ENCODE results near the gene JUND. TPM values are rescaled to one million over a fixed set of nuclear protein-coding genes. Genes with fewer than 3 reads are reported as not detected.

Gene JUND
- total RNA-seq, 3 donors from 2014 or later = 232 to 244 (median 242) TPM

DNA sequence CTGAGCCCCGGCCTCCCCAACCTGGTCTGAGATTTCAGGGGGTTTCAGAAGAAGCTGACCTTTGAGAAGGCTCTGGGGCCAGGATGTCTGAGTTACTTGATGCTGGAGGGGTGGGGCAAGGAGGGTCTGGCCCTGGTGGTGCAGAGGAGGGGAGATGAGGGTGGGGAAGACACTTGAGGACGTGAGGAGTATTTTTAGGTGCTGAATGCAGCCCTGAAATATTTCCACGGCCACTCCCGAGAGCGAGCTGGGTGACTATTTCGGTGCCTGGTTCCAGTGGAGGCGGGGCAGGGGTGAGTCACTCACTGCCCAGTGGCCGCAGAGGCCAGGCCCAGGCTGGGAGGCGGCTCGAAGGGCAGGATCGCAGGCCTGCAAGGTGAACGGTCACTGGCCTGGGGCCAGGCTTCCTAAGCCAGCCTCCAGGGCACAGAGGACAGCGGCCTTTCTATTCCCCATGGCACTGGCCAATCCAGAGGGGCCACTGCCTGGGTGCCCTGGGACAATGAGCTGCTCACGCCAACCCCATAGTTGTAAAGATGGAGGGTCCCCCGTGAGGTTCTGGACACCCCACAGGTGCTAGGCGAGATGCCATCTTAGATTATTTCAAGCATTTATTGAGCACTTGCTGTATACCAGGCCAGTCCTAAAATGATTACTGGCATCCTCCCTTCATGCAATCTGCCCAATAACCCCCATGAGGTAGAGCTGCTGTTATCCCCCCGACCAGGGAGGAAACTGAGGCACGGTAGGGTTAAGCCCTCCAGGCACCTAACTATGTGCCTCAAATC lies 19.7 kb upstream of the JUND start:
- peaks cover 1% of the 10 kb centered on the region for H3K36me3 Mint-ChIP-seq (ENCODE audit: insufficient read depth)
- DNase-seq = no peak
- no peak for ATAC-seq
- H3K4me1 Mint-ChIP-seq (ENCODE audit: low read depth) = peaks cover 52% of the 10 kb centered on the region
- no peaks in the 10 kb centered on the region for H3K27me3 Mint-ChIP-seq (ENCODE audit: low read depth)
- H3K9me3 Mint-ChIP-seq = no peaks in the 10 kb centered on the region
- H3K4me3 Mint-ChIP-seq = no peak overlapping the region

DNA sequence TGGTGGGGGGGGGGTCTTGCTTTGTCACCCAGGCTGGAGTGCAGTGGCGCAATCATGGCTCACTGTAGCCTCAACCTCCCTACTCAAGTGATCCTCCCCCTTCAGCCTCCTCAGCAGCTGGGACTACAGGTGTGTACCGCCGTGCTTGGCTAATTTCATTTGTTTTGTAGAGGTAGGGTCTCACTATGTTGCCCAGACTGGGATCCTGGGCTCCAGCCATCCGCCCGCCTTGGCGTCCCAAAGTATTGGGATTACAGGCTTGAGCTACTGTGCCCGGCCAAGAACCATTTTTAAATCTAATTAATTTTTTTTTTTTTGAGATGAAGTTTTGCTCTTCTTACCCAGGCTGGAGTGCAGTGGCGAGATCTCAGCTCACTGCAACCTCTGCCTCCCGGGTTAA lies 18.2 kb upstream of the JUND start:
- peaks cover 47% of the 10 kb centered on the region for H3K4me1 Mint-ChIP-seq (ENCODE audit: low read depth)
- ATAC-seq = no peak
- H3K27me3 Mint-ChIP-seq (ENCODE audit: low read depth) = no peaks in the 10 kb centered on the region
- no peaks in the 10 kb centered on the region for H3K9me3 Mint-ChIP-seq
- H3K36me3 Mint-ChIP-seq (ENCODE audit: insufficient read depth) = peaks cover under 1% of the 10 kb centered on the region
- H3K4me3 Mint-ChIP-seq = no peak overlapping the region
- DNase-seq = no peak

DNA sequence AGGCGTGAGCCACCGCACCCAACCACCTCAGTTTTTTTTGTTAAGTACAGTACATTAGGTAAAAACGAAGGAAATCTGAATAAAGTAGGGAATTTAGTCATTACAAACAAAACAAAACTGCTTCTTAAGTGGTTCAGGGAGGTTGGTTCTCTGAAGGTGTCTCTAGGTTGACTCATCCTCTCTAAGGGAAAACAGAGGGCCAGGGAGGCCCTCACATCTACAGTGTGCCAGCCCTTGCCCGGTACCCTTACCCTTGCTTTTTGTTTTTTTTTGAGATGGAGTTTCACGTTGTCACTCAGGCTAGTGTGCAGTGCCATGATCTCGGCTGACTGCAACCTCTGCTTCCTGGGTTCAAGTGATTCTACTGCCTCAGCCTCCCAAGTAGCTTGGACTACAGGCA lies 17.2 kb upstream of the JUND start:
- no peaks in the 10 kb centered on the region for H3K36me3 Mint-ChIP-seq (ENCODE audit: insufficient read depth)
- DNase-seq (no peak), ATAC-seq (peak; percentile 76 to 77)
- H3K27me3 Mint-ChIP-seq (ENCODE audit: low read depth) = no peaks in the 10 kb centered on the region
- peaks cover 47% of the 10 kb centered on the region for H3K4me1 Mint-ChIP-seq (ENCODE audit: low read depth)
- H3K9me3 Mint-ChIP-seq = no peaks in the 10 kb centered on the region
- H3K4me3 Mint-ChIP-seq = no peak overlapping the region

DNA sequence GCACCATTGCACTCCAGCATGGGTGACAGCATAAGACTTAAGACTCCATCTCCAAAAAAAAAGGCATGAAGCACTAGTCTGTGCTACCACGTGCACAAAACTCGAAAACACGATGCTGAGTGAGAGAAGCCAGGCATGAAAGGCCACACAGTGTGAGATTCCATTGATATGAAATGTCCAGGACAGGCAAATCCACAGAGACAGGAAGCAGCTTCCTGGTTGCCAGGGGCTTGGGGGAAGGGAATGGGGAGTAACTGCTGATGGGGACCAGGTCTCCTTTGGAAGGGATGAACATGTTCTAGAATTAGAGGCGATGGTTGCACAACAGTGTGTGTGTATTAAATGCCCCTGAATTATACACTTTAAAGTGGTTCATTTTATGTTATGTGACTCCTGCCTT lies 15.9 kb upstream of the JUND start:
- no peaks in the 10 kb centered on the region for H3K27me3 Mint-ChIP-seq (ENCODE audit: low read depth)
- no peak for DNase-seq
- ATAC-seq = no peak
- H3K4me3 Mint-ChIP-seq = no peak overlapping the region
- H3K36me3 Mint-ChIP-seq (ENCODE audit: insufficient read depth) = no peaks in the 10 kb centered on the region
- H3K4me1 Mint-ChIP-seq (ENCODE audit: low read depth) = peaks cover 53% of the 10 kb centered on the region
- no peaks in the 10 kb centered on the region for H3K9me3 Mint-ChIP-seq

DNA sequence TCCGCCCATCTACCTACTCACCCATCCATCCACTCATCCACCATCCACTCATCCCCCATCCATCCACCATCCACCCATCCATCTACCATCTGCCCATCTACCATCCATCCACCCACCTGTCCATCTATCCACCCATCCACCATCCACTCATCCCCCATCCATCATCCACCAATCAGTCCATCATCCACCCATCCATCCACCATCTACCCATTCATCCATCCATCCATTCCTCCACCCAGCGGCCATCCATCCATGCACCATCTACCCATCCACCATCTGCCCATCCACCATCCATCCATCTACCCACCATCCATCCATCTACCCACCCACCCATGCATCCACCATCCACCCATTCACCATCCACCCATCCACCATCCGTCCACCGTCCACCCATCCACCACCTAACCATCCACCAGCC lies 13.6 kb upstream of the JUND start:
- no peak overlapping the region for H3K4me3 Mint-ChIP-seq
- no peaks in the 10 kb centered on the region for H3K9me3 Mint-ChIP-seq
- no peaks in the 10 kb centered on the region for H3K36me3 Mint-ChIP-seq (ENCODE audit: insufficient read depth)
- DNase-seq = no peak
- ATAC-seq = no peak
- peaks cover 61% of the 10 kb centered on the region for H3K4me1 Mint-ChIP-seq (ENCODE audit: low read depth)
- no peaks in the 10 kb centered on the region for H3K27me3 Mint-ChIP-seq (ENCODE audit: low read depth)

DNA sequence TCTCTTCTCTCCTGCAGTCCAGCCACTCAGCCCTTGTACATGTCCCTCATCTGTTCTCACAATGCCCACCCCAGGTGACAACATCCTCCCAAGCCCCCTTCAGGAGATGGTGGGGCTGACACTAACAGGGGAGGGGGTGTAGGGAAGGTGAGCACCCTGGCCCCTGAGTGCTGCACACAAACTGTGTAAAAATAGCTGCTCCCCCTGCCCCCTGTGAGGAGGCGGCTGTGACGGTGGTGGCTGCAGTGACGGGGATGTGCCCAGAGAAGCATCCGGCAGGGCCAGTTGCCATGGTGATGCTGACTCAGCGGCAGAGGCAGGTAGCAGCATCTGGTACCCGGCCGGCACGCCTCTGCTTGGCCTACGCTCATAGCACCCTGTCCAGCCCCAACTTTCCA lies 13.0 kb upstream of the JUND start:
- Mint-ChIP-seq H3K4me1 (ENCODE audit: low read depth) (peaks cover 67% of the 10 kb centered on the region), H3K9me3 (no peaks in the 10 kb centered on the region), H3K36me3 (ENCODE audit: insufficient read depth) (no peaks in the 10 kb centered on the region), H3K27me3 (ENCODE audit: low read depth) (no peaks in the 10 kb centered on the region), H3K4me3 (peak overlapping the region; percentile 88)
- ATAC-seq (peak; percentile 27 to 38), DNase-seq (peak; percentile 94)

DNA sequence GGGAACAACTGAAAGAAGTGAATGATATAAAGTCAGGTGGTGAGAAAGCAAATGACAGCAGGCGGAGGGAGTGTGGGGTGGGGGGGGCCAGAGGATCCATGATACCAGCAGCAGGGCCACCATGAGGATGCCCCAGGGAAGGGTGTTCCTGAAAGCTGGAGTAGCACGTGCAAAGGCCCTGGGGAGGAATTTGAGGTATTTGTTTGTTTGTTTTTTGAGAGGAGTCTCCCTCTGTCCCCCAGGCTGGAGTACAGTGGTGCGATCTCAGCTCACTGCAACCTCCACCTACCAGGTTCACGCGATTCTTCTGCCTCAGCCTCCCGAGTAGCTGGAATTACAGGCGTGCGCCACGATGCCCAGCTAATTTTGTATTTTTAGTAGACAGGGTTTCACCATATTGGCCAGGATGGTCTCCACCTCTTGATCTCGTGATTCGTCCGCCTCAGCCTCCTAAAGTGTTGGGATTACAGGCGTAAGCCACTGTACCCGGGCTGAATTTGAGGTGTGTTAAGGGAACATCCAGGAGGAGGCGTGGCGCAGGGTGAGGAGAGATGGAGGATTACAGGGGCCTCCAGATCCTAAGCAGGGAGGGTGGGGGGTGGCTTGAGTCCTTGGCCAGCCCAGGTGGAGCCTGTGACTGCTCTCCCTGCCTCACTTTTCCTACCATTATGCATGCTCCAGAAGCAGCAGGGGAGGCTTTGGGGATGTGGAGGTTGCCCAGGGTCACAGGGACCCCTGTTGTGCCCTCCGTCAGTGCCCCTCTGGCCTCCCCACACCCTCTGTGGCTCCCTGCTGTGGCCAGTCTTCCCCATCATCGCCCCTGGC lies 12.4 kb upstream of the JUND start:
- Mint-ChIP-seq H3K4me3 (peak overlapping the region; percentile 88), H3K4me1 (ENCODE audit: low read depth) (peaks cover 66% of the 10 kb centered on the region), H3K9me3 (no peaks in the 10 kb centered on the region), H3K36me3 (ENCODE audit: insufficient read depth) (no peaks in the 10 kb centered on the region), H3K27me3 (ENCODE audit: low read depth) (no peaks in the 10 kb centered on the region)
- no peak for DNase-seq
- ATAC-seq = no peak

DNA sequence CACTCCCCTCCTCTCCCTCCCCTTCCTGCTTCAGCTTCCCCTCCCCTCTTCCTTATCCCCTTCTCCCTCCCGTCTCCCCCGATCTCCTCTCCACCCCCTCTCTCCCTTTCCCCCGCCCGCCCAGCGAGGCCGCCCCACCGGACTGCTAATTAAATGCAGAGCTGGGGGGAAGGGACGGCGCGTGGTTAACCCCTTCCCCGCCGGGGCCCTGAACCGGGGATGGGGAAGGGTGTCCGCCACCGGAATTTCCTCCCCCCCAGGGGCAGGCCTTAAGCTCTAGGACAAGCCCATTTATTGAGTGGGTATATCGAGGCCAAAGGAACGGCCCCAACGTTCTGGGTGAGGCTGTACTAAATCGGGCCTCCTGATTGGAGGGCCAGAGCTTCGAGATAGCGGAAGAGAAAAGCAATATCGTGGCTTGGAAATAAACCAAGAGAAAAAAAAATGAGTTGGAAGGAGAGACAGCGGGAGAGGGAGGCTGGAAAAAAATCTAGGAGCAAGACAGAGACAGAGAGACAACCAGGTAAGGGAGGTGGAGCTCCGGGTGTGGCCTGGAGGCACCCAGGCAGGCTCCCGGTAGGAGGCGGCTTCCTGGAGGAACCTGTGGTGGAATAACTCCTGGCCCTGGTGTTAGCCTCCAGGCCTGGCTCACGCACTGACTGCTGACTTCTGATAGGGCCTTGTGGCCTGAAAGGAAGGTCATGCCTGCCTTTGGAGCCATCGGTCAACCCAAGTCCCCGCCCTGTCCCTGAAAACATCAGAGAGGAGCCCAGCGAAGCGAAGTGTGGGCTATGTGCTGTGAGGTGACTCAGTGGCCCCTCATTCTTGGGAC lies 11.6 kb upstream of the JUND start:
- Mint-ChIP-seq H3K4me1 (ENCODE audit: low read depth) (peaks cover 64% of the 10 kb centered on the region), H3K36me3 (ENCODE audit: insufficient read depth) (no peaks in the 10 kb centered on the region), H3K9me3 (no peaks in the 10 kb centered on the region), H3K27me3 (ENCODE audit: low read depth) (no peaks in the 10 kb centered on the region), H3K4me3 (peak overlapping the region; percentile 88)
- no peak for DNase-seq
- peak; percentile 4 to 26 for ATAC-seq

DNA sequence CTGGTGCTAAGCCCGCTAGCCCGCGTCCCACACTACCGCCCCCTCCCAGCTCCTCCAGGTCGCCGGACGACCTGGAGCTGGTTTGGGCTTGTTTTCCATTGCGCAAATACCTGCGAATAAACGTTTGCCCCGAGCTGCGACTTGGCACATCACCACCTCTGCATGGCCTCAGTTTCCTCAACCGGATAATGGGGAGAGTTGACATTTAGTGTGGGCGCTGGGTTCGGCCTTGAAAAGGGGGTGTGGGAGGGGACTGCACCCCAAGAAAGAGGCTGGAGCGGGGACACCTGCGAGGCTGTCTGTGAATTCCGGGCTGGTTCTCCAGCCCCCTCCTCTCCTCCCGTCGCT lies 11.0 kb upstream of the JUND start:
- no peak for DNase-seq
- no peaks in the 10 kb centered on the region for H3K36me3 Mint-ChIP-seq (ENCODE audit: insufficient read depth)
- peak in 1 of 2 donors; percentile 1 for ATAC-seq
- H3K4me1 Mint-ChIP-seq (ENCODE audit: low read depth) = peaks cover 61% of the 10 kb centered on the region
- H3K27me3 Mint-ChIP-seq (ENCODE audit: low read depth) = no peaks in the 10 kb centered on the region
- H3K4me3 Mint-ChIP-seq = peak overlapping the region; percentile 88
- H3K9me3 Mint-ChIP-seq = no peaks in the 10 kb centered on the region

DNA sequence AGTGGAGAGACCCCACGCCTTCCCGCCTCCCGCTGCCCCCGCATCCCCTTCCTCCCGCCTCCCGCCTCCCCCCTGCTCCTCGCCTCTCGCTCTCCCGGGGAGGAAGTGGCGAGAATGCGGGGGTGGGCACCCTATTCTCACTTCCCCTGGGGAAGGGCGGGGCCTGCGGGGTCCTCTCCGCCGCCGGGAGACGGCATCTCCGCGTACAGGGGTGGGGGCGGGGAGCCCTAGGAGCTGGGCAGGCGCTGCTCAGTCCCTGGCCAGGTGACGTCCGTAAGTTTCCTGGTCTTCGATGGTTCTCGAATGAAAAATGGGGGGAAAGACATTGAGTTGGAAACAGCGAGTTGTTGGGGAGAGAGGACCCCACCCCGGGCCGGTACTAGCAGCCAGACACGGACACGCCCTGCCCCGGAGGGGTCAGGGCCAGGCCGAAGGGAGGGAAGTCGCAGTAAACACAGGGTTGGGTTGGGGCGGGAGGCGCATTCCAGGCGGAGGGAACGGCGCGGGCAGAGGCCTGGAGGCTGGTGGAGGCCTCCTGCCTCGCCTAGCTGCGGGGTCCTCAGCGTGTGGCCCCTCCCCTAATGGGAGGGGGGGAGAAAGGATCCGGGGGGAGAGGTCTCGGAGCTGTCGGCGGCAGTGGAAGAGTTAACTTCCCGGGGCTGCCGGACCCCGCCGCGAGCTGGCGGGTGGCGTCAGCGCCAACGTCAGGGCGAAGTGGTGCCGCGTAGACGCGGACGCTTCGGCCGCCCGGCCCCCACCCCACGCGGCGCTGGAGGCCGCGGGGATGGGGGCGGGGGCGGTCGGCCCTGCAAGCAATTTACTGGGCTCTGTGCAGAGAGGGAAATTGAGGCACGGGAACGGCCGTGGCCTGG lies 10.4 kb upstream of the JUND start:
- Mint-ChIP-seq H3K4me1 (ENCODE audit: low read depth) (peaks cover 62% of the 10 kb centered on the region), H3K9me3 (no peaks in the 10 kb centered on the region), H3K36me3 (ENCODE audit: insufficient read depth) (no peaks in the 10 kb centered on the region), H3K4me3 (peak overlapping the region; percentile 88), H3K27me3 (ENCODE audit: low read depth) (no peaks in the 10 kb centered on the region)
- DNase-seq = peak; percentile 76
- peak; percentile 36 to 42 for ATAC-seq

DNA sequence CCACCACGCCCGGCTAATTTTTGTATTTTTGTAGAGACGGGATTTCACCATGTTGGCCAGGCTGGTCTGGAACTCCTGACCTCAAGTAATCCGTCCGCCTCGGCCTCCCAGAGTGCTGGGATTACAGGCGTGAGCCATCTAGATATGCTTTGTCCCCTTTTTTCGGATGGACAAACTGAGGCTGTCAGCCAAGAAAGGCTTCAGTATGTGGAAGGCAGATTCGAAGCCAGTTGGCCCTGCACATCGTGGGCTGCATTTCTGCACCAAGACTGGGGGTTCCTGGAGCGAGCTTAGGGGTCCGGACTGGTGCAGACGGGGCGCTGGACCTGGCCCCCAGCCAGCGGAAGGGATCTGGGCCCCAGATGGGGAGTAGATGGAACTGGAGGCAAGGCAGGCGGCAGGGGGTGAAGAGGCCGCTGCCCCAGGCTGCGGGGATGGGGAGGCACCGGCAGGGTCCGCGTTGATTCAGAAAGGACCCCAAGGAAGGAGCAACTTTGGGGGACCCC lies 9.7 kb upstream of the JUND start:
- DNase-seq (no peak), ATAC-seq (peak in 1 of 2 donors; percentile 1)
- Mint-ChIP-seq H3K36me3 (ENCODE audit: insufficient read depth) (no peaks in the 10 kb centered on the region), H3K27me3 (ENCODE audit: low read depth) (no peaks in the 10 kb centered on the region), H3K4me1 (ENCODE audit: low read depth) (peaks cover 65% of the 10 kb centered on the region), H3K4me3 (peak overlapping the region; percentile 88), H3K9me3 (no peaks in the 10 kb centered on the region)

DNA sequence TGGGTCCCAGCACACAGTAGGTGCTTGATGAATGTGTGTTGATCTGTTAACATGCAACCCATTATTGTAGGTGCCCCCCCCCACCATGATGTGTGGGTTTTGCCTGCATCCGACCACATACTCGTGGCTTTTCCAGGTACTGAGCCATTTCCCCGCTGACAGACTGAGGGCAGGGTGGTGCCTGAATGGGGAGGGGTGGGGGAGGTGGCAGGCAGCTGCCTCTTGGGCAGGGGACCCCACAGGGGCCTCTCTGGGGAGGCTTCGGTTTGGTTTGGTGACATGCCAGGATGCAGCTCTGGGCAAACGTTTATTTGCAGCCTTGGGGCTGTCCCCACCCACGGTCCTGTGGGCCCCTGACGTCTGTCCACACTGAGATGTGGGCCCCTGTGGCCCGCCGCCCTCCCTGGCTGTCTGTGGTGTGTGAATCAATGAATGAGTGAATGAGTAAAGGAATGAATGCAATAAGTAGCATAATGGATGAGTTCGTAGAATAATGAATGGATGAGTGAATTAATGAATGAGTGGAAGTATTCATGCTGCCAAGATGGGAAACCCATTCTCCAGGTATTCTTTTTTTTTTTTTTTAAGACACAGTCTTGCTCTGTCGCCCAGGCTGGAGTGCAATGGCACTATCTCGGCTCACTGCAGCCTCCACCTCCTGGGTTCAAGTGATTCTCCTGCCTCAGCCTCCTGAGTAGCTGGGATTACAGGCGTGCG lies 9.0 kb upstream of the JUND start:
- H3K27me3 Mint-ChIP-seq (ENCODE audit: low read depth) = no peaks in the 10 kb centered on the region
- no peaks in the 10 kb centered on the region for H3K9me3 Mint-ChIP-seq
- peak; percentile 70 to 71 for ATAC-seq
- peak overlapping the region; percentile 88 for H3K4me3 Mint-ChIP-seq
- peaks cover 65% of the 10 kb centered on the region for H3K4me1 Mint-ChIP-seq (ENCODE audit: low read depth)
- no peaks in the 10 kb centered on the region for H3K36me3 Mint-ChIP-seq (ENCODE audit: insufficient read depth)
- peak; percentile 80 for DNase-seq

All from activated T-cell treated with anti-CD3 and anti-CD28 coated beads, Interleukin-2, amount 50 U/mL, for 4 hours (primary cell).